ENCODE results near the gene FBXO42. TPM values are rescaled to one million over a fixed set of nuclear protein-coding genes. Genes with fewer than 3 reads are reported as not detected.

The FBXO42 gene
- total RNA-seq, 6 experiments from 2014 or later = 7.9 to 14.1 (median 10.2) TPM

DNA sequence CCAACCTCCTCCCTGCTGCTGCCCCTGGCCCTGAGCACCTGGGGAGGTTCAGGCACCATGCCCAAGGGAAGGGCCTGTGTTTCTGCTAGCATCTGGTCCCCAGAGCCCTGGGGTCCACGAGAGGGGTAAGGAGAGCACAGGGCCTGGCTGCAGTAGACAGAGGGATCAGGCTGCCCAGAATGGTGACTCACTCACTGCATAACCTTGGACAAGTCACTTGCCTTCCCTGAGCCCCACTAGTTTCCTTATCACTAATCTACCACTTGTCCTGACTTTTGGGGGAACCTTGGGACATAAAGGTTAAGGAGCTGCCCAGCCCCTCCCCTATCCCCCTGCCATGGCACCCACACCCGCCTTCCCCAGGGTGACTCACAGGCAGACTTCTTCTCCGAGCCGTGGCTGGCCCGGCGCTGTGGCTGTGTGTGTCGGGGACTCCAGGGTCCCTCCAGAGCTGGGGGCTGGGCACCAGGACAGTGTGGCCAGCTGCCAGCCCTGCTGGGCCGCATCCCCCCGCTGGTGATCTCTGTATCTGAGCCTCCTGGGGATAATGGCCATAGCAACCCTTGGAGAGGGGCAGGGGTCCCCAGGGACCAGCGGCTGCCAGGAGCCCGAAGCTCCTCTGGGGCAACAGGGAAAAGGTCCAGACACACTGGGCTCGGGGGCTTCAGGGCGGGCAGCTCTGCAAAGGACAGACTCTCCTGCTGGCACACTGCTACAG is 143.9 kb downstream of the FBXO42 start:
- Histone ChIP-seq H3K9me3 (no peaks in the 10 kb centered on the region), H3K27me3 (no peaks in the 10 kb centered on the region), H3K4me3 (no peak overlapping the region), H3K27ac (no peak overlapping the region), H3K4me1 (peaks cover 0 to 6% (median 2%) of the 10 kb centered on the region in 4 donors), H3K36me3 (no peaks in the 10 kb centered on the region)
- WGBS (ENCODE audit: insufficient coverage, low coverage, low lambda C conversion rate, missing lambda C conversion rate) = 93% methylated on average over 3 of the region's 13 CpGs
- intact Hi-C loops (cut with DNase I) = loop anchor here in 1 of 2 donors (5.0 kb wide), 1 partner anchor 34 kb away; no protein-coding TSS in a partner anchor
- DNase-seq = no peak
- no peak for ATAC-seq
- TF ChIP-seq POLR2A (IDR thresholded peaks at IDR 0.05) = no peak
- TF ChIP-seq, protein P1, sequence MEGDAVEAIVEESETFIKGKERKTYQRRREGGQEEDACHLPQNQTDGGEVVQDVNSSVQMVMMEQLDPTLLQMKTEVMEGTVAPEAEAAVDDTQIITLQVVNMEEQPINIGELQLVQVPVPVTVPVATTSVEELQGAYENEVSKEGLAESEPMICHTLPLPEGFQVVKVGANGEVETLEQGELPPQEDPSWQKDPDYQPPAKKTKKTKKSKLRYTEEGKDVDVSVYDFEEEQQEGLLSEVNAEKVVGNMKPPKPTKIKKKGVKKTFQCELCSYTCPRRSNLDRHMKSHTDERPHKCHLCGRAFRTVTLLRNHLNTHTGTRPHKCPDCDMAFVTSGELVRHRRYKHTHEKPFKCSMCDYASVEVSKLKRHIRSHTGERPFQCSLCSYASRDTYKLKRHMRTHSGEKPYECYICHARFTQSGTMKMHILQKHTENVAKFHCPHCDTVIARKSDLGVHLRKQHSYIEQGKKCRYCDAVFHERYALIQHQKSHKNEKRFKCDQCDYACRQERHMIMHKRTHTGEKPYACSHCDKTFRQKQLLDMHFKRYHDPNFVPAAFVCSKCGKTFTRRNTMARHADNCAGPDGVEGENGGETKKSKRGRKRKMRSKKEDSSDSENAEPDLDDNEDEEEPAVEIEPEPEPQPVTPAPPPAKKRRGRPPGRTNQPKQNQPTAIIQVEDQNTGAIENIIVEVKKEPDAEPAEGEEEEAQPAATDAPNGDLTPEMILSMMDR (IDR thresholded peaks at IDR 0.05) = no peak

DNA sequence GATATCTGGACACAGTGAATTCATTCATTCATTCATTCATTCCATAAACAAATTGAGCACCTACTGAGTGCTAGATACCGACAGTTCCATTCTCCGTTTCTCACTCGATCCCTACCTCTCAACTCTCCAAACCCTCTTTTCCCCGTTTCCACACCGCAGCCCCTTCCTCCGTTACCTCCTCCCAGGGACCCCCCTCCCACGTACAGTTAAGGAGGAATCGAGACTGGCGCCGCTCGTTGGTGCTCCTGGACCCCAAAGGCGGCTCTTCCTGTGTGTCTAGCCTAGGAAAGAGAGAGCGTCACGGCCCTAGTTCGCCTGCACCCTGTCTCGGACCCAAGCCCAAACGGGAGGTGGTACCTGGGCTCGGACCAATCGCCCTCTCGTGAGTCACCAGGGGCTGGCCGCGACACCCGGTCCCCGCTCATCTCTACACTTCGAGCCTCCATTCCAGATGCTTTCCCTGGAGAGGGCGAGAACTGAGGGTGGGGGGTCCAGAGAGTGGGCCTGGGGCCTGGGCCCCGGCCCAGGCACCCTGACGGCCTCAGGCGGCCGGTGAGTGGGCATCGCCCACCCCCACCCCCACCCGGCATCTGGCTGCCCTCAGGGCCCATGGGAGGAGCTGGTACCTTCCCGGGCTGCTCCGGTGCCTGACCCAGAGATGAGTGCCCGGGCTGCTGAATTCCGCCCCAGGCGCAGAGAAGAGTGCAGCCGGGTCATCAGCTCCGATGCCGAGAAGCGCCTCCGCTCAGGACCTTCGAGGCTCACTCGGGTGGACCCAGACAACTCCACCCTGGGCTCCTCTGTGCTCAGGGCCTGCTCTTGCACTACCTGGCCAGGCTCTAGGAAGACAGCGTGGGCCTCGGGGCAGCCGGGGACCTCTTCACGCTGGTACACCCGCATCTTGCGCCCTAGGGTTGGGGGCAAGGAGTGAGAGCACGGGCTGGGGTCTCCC is 144.7 kb downstream of the FBXO42 start:
- no peak for TF ChIP-seq POLR2A (IDR thresholded peaks at IDR 0.05)
- TF ChIP-seq, protein P1 (IDR thresholded peaks at IDR 0.05) = no peak
- H3K4me1 ChIP-seq = peaks cover 0 to 6% (median 2%) of the 10 kb centered on the region in 4 donors
- no peaks in the 10 kb centered on the region for H3K36me3 ChIP-seq
- peak overlapping the region; percentile 67 to 75 (median 70) for H3K27ac ChIP-seq
- intact Hi-C loops (cut with DNase I) = loop anchor here in 1 of 2 donors (5.0 kb wide), 1 partner anchor 35 kb away; no protein-coding TSS in a partner anchor
- ATAC-seq (no peak), DNase-seq (no peak)
- H3K9me3 ChIP-seq = no peaks in the 10 kb centered on the region
- WGBS (ENCODE audit: insufficient coverage, low coverage, low lambda C conversion rate, missing lambda C conversion rate) = 80% methylated on average over 4 of the region's 51 CpGs
- H3K4me3 ChIP-seq = peak overlapping the region; percentile 32 to 56 (median 51)
- H3K27me3 ChIP-seq = no peaks in the 10 kb centered on the region

DNA sequence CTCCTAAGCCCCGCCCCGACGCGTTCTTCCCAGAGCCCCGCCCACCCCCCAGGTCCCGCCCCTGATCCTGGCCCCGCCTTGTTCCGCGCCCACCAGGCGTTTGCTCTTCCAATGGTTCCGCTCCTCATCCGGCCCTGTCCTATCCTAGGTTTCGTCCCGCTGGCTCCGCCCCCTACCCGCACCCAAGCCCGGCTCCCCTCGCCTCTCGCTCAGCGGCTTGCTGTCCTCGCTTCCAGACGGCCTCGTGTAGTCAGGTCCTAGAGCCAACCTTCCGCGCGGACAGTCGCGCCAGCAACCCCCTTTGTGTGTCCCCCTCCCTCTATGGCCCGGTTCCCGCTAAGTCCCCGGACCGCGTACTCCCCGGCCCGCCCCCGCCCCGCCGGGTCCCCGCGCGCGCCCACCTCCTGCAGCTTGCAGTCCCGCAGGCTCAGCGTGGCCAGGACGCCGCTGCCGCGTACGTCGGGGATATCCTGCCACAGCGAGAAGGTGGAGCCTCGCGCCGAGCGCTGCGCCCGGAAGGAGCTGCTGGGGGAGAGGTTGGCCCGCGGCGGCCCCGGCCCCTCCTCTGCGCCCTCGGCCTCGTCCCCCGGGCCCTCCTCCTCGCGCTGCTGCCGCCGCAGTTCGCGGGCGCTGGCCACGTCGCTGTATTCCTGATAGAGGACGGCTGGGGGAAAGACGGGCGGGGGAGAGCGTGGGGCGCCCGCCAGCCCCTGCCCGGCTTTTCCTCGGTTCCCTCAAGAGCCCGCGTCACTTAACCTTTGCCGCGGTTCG is 145.5 kb downstream of the FBXO42 start:
- intact Hi-C loops (cut with DNase I) = loop anchor here in 1 of 2 donors (5.0 kb wide), 1 partner anchor 36 kb away; no protein-coding TSS in a partner anchor
- Histone ChIP-seq H3K4me1 (peaks cover 0 to 6% (median 2%) of the 10 kb centered on the region in 4 donors), H3K27ac (peak overlapping the region; percentile 67 to 75 (median 70)), H3K4me3 (peak overlapping the region; percentile 32 to 56 (median 51)), H3K27me3 (no peaks in the 10 kb centered on the region), H3K9me3 (no peaks in the 10 kb centered on the region), H3K36me3 (no peaks in the 10 kb centered on the region)
- TF ChIP-seq, protein P1 (IDR thresholded peaks at IDR 0.05) = no peak
- peak; percentile 72 for TF ChIP-seq POLR2A (IDR thresholded peaks at IDR 0.05)
- peak; percentile 97 to 98 (median 97) for DNase-seq
- ATAC-seq = peak; percentile 93 to 95 (median 94)
- 0% methylated on average over 25 of the region's 87 CpGs for WGBS (ENCODE audit: insufficient coverage, low coverage, low lambda C conversion rate, missing lambda C conversion rate)

Data from right lobe of liver (tissue), 6 donors.